Stimulated activated CD8-positive, alpha-beta memory T cell treated with anti-CD3 and anti-CD28 coated beads, Interleukin-15, amount 100 ng/mL, for 1 hour (primary cell): Measurements from ENCODE around the gene RYR1.
"Not testable (repeated sequence)": the region's sequence is repeated elsewhere in the genome, so short reads cannot be mapped to it uniquely, and the experiment has no call there.

ENCODE experiments used
- DNase-seq: peaks from one replicate; pipeline ENCODE4 v3.0.0-alpha.2; 2020; ENCODE audit warnings: low read depth

Gene RYR1

DNA sequence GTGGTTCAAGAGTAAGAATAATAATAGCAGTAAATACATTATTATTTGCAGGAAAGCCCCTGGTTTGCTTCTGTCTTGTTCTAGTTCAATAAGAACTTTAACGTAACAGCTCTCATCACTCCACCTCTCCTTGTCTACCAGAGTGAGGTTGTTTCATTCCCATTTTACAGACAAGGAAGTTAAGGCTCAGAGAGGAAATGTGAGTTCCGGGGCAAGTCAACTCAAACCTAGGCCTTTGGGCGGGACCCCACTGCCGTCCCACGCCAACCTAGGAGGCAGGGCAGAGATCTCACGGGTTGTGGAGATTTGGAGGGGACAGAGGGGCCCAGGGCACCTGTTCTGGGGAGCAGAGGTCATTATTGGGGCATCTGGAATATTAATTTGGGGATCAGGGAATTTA, 182.8 kb downstream of the RYR1 start:
- DNase-seq = no peak

DNA sequence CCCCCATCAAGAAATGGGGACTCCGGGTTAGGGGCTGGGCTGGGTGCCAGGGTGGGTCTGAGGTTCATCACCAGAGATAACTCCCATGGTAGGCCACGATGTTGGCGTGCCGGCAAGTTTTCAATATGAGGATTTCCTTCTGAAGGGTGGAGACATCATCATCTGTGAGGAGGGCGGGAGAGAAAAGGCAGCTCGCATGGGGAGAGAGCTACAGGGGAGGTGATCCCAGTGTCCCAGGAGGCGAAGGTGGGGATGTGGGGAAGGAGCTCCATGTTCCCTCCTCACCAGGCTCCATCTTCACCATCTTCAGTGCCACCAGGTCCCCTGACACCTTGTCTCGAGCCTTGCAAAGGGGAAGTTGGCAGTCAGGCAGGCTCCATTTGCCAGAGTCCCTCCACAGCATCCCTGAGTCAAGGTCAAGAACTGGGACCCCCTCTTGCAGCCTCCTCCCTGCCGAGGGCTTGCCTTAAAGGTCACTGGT, 183.8 kb downstream of the RYR1 start:
- DNase-seq = no peak

DNA sequence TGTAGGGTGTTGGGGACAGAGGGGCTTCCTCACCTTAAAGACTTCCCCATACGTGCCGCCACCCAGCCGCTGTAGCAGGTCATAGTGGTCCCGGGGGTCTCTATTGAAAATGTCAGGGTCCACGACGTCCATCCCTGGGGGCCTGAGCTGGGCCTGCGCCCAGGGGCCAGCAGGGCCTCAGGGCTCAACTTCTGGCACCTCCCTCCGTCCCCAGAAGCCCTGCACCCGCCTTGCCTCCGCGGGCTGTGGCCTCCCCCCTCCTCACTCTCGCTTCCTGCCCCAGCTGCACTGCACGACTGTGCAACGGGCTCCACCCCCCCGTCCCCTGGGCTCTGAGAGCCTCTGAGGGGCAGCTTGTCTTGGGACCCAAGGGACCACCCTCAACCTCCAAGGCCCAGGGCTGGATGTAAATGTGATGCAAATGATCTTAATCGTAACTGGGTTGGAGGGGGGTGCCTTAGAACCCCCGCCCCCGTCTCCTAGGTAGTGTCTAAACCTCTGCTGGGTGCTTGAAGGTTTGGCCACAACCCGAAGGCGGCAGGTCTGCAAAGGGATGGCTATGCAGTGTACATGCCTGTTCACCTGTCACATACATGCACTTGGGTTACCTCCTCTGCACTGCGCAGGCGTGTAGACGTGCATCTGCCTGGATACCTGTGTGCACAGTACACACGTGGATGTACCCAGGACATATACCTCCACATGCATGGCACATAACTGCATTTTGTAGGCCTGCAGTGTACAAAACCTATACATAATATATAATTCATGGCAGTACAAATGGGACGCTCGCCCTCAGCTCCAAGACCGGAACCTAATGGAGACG, 184.5 kb downstream of the RYR1 start, which contains the start of gene MAP4K1:
TSS of gene MAP4K1 (minus strand) at position 190 of the 826 bp plus-strand sequence. CDS start at position 132, 58 bp downstream.
- peak; percentile 28 for DNase-seq

DNA sequence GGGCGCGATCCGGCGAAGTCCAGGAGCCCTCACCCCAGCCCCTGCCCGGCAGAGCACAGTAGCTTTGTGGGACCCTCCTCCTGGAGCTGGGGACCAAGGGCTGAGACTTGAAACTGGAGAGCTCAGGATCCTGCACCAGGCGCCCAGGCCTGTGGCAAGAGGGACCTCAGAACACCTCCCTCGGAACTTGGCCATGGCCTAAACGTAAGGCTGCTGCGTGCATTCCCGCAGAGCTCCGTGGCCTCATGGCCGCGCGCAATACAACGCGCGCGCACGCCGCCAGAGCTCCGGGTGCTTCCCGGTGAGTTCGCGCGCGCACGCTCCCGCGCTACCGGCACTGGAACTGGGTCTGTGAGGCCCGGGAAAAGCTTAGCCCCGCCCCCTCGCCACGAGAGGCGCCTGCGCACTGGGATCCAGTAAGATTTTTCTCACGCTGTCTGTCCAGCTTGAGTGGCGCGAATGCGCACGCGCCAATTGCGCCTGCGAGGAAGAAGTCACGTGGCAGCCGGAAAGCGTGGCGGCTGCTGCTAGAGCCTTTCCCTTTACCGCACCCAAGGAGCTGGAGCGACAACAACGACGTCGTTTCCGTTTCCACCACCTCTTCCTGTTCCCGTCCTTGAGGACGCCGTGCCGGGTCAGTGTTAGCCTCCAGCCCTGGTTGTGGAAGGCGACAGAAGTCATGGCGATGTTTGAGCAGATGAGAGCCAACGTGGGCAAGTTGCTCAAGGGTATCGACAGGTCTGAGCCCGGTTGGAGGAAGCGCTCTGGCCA, 185.3 kb downstream of the RYR1 start, which contains the start of gene EIF3K:
TSS of gene EIF3K (plus strand) at position 599 of the 771 bp plus-strand sequence. CDS start at position 680, 81 bp downstream.
- peak; percentile 94 for DNase-seq

DNA sequence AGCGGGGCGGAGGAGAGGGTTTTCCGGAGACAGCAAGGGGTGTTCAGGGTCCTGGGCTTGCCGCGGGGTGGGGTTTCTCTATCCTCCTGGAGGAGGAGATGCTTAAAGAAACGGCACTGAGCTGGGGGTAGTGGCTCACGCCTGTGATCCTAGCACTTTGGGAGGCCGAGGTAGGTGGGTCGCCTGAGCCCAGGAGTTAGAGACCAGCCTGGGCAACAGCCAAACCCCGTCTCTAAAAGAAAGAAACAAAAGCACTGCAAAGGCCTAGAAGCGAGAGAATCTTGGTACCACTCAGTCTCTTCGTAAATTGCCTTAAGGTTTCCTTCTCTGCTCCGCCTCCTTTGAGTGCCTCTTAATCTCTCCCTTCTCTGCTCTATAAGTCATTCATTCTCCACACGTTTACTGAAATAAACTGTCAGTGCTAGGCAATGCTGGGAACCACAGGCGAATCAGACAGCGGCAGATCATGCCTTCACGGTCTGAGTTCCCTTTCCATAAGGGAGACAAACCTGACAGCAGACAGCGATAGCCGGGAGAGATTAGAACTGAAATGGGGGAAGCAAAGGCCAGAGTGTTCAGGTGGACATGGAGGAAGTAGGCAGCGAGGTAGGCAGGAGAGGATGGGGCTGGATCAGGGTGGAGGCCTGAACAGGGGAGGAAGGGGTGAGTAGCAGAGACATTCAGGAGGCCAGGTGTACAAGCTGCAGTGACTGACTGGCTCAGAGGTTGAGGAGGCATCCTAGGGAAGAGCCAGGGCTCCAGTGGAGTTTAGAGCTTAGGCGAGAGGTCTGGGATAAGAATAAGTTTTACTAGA, 186.1 kb downstream of the RYR1 start:
- no peak for DNase-seq

DNA sequence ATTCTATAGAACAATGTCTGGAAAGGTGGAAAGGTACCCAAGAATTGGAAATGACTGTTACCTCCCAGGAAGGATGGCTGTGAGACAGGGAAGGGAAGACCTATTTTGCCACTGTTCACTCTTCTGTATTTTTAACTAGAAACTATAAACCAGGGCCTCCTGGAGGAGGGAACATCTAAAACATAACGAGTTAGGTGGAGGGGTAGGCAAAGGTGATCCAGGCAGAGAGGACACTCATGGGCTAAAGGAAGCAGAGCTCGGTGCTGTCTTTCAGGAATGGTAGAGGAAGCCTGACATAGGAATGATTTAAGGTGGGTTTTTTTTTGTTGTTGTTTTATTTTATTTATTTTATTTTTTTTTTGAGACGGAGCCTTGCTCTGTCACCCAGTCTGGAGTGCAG, 191.3 kb downstream of the RYR1 start:
- DNase-seq = no peak

DNA sequence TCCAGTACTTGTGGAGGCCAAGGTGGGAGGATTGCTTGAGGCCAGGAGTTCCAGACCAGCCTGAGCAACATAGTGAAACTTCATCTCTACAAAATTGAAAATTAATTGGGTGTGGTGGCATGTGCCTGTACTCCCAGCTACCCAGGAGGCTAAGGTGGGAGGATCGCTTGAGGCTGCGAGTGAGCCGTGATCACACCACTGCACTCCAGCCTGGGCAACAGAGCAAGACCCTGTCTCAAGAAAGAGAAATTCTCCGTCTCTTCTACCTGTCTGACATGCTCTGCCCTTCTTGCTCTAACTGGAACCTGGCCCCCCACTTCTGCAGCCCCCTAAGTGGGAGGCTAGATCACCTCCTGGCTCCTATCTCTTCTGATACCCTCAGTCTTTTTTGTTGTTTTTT, 192.9 kb downstream of the RYR1 start:
- no peak for DNase-seq

DNA sequence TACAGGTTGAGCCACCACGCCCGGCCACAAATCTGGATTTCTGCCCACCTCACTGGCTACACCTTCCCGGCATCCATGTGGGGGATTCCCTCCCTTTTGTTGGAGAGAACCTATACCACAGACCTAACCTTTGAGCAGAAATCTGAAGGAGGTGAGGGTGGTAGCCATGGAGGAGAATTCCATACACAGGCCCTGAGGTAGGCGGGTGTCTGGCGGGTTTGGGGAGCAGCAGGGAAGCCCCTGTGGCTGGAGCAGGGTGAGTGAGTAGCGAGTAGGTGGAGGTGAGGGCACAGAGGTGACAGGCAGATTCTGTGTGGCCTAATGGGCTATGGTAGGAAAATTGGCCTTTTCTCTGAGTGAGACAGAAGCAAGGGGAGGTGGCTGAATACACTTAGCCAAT, 196.1 kb downstream of the RYR1 start:
- DNase-seq = no peak

DNA sequence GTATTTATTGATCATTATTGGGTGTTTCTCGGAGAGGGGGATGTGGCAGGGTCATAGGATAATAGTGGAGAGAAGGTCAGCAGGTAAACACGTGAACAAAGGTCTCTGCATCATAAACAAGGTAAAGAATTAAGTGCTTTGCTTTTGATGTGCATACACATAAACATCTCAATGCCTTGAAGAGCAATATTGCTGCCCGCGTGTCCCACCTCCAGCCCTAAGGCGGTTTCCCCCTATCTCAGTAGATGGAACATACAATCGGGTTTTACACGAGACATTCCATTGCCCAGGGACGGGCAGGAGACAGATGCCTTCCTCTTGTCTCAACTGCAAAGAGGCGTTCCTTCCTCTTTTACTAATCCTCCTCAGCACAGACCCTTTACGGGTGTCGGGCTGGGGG, 197.8 kb downstream of the RYR1 start:
- not testable (repeated sequence) for DNase-seq

DNA sequence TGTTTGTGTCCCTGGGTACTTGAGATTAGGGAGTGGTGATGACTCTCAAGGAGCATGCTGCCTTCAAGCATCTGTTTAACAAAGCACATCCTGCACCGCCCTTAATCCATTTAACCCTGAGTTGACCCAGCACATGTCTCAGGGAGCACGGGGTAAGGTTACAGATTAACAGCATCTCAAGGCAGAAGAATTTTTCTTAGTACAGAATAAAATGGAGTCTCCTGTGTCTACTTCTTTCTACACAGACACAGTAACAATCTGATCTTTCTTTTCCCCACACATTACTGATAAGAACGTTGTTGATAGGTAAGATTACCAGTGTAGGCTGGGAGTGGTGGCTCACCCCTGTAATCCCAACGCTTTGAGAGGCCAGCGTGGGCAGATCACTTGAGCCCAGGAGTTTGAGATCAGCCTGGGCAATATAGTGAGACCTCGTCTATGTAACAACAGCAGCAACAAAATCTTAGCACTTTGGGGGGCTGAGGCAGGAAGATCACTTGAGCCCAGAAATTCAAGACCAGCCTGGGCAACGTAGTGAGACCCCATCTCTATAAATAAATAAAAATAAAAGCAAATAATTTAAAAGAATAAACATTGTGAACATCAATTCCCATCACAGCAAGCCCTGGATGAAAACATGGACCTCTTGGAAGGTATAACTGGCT, 198.5 kb downstream of the RYR1 start:
- DNase-seq = not testable (repeated sequence)

DNA sequence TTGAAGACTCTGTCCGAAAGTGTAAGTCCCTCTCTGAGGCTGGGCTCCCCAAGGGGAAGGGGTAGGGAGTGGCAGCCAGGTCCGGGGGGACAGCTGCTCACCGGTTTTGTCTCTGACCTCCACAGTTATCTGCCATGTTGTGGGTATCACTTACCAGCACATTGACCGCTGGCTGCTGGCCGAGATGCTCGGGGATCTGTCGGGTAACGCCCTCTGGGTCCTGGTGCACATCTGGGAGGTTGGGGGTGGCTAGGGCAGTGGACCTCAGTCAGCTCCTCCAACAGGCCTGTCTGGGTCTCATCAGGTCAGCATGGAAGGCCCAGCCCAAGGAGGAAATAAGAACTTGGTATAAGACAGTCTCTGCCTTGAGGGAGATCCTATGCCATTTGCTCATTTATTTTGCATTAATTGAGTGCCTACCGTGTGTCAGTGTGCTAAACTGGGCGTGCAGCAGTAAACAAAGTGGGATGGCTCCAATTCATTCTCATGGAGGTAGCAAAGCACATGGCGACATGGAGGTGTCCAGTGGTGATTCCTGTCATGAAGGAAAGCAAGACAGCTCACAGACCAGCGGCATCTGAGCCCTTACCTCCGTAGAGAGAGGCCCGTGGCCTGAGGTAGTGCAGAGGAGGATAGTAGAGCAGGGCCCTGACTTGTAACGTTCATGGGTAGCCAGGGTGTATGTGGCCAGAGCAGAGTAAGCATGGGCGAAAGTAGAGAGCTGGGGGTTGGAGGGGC, 199.2 kb downstream of the RYR1 start:
- DNase-seq = no peak

DNA sequence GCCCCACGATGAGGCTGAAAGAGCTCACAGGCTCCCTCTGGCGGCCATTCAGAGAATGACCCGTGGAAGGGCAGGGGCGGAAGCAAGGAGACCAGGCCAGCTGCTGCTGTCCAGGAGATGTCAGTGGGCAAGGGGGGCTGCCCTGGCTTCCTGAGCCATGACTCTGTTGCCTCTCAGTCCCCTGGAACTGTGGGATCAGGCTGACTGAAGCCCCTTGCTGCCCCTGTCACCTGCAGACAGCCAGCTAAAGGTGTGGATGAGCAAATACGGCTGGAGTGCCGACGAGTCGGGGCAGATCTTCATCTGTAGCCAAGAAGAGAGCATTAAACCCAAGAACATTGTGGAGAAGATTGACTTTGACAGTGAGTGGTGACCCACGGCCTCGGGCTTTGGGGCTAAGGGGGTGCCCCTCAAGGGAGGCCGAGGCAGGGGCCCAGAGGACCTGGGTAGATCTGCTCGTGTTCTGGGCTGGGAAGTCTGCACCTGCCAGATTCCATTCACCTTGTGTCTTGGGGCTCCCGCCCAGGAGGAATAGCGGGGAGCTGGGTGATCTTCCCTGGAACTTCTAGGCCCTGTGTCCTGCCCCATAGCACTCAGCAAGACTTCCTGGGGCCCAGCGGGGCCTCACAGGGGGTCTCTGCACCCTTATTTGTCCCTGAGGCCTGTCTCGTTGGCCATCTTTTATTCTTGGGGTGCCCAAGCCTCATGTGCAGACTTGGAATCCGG, 201.4 kb downstream of the RYR1 start:
- DNase-seq = peak; percentile 58

DNA sequence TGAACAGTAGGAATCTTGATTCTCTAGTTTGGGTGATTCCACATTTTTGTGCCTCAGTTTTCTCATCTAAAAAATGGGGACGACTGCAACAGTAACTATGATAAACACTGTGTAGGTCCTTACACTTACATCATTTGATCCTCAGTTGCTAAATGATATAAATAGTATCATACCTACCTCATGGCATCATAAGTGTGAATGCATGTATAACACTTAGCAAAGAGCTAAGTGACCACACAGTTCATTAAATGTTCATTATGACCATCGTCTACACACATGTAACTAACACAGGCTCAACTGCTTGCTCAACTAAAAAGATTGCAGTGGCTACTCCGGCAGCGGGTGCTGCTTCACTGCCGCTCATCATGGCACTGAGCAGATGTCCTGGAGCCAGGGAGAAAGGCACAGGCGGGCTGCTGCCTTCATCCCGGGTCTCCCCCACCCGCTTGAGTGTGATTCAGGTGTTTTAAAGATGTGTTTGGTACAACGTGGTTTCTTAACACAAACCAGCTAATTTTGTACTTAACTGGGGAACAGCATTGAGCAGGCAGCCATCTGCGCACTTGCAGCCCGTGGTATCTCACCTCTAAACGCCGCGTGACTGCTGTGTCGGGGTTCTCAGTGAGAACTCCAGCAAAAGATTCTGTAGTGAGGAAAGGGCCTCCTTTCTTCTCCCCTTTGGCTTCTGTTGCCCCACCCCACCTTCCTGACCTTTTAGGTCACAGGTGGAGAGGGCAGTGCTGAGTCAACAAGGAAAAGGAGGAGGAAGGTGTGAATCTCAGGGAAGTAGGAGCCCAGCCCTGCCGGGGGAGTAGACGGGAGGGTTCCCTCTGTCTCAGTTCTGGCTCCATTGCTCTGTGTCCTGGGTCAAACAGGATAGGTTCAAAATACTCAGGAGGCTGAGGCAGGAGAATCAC, 202.2 kb downstream of the RYR1 start:
- no peak for DNase-seq
